ENCODE measurements around the gene IGF2BP2.
"Not testable (repeated sequence)": the region's sequence is repeated elsewhere in the genome, so short reads cannot be mapped to it uniquely, and the experiment has no call there.

The IGF2BP2 gene

DNA sequence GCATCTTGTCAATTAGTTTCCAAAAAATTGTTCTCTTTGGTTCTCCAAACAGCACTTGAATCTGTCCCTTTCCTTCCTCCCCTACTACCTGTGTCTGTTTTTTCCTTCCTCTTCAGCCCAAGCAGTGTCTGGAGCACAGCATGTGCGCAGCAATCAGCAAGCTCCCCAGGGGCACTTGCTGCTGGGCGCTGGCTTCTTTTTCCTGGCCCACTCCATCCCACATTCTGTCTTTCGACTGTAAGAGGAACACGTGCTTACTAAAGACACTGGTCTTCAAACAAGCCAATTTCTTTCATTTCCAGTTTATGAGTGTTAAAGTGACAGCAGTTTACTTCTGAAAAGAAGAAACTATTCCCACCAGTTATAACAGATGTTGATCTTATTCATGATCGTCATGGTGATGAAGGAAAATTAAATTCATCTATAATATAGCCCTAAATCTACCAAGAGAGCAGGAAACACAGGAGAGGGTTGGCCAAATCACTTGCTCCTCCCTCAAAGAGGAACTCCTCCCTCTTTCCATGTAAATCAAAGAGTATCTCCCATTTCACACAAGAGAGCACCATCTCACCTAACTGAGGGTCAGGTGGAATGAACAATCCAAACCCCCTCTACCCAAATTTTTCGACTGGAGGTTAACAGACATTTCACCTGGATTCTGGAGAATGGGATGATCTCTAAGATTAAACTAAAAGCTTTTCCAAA, 115.4 kb downstream of the IGF2BP2 start:
- no peak for DNase-seq

DNA sequence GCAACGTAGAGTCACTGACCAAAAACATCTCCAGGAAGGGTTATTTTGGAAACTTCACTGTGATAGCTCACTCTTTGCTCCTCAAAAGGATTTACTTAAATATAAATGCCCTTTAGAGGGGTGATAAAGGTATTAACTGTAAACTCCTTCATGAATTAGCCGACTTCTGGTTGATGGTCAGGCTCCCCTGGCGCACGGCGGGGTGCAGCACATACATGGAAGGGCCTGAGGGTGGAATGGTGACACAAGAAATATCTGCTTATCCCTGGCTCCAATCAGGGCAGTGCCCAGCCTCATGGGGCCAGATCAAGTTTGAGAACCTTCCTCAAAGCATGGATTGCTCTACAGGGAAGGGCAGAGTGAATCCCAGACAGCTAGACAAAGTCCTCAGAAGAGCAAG, 116.5 kb downstream of the IGF2BP2 start:
- DNase-seq: no peak

DNA sequence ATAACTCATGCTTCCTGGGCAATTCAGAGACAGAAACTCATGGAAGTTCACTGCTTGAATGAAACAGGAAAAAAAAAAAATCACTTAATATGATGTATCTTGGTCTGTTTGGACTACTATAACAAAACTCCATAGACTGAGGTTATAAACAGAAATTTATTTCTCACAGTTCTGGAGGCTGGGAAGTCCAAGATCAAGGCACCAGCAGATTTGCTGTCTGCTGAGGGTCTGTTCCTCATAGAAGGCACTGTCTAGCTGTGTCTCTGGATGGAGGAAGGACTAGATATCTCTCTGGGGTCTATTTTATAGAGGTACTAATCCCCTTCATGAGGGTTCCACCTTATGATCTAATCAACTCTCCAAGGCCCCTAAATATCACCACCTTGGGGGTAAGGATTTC, 119.3 kb downstream of the IGF2BP2 start:
- no peak for DNase-seq

DNA sequence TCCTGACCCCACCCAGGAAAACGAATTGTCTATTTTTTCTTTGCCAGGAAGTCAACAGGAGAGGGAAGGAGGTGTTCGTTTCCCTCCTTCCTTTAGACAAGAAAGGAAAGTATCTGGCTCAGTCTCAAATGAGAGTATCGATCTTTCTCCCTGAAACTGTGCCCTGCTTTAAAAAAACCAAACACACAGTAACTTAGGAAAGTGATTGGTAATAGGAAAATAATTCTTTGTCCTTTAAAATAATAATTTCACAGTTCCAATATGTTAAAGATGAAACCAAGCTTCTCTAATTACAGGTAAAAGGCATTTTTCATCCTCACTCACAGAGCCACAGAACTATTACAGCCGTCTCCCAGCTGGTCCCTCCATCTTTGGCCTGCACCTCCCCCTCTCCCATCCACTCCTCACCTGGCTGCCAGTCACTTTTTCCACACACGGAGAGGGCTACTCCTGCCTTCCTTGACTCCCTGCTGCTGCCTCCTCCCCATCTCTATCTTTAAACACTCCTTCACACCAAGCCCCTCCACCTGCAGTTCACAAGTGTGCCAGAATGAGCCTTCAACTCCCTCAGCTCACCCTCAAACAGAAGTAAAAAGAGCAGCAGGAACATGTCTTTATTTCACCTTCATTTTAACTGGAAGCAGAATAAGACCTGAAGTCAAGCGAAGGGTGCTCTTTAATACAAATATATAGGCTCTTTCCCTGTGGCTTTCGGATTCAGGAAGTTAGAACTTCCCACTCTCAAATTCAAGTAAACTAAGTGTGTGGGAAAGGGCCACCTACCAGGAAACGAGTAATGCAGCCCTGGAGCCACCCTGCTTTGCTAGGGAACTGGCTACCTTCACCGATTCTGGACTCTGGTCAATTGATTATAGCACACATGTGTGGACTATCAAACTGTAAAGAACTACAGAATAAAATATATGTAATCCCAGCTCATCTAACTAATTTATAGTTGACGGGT, 122.3 kb downstream of the IGF2BP2 start:
- no peak for DNase-seq

DNA sequence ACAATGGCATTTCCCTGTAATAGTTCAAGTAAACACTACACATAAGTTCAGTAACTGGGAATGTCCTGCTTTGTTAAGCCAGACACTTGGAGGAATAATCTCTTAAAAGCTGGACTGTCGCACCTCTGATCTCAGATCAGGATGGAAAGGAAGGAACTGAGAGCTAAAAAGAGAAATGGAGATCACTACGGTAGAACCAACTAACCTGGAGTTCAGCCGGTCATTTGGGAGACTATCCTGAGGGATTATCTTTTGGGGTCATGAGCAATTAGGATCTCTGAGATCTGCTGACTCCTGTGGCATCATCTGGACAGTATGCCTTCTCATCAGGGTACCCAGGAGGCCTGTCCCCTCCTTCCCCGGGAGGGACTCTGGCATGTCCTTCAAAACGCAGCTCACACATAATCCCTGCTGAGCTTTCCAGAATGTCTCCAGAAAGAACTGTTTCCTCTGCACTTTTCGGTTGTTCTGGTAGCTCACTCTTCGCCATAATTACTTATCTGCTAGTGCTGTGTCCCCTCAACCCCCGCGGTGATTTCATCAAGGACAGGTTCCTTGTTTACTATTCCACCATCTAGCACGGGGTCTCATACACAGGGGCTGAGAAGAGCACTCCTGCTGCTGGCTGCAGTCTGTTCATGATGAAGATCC, 123.1 kb downstream of the IGF2BP2 start:
- no peak for DNase-seq

DNA sequence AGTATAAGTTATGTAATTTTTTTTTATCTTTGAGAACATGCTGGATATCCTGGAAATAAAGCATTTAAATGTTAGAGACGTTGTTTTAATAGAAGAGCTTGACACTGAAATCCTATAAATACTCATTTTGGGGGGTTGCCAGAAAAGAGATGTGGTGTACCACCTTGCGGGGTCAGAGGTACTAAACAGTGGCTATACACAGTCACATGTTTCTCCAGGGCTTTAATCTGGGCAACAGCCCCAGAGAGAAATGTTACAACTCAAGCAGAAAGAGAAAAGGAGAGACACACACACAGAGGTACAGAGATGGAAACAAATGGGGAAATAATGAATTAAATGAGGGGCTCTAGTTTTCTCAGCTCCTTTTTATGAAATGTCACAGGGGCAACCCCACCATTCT, 124.9 kb downstream of the IGF2BP2 start:
- DNase-seq: no peak

DNA sequence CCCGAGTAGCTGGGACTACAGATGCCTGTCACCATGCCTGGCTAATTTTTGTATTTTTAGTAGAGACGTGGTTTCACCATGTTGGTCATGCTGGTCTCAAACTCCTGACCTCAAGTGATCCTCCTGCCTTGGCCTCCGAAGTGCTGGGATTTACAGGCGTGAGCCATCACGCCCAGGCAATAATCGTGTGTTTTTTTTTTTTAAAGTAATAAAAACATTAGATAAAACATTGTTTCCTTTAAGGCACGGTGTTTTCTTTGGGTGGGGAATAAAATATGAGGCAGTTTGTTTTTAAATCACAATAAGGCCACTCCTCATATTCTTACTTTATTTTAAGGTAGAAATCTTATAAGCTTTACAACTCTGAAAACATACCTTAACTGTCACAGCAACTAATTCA, 127.6 kb downstream of the IGF2BP2 start:
- not testable (repeated sequence) for DNase-seq

DNA sequence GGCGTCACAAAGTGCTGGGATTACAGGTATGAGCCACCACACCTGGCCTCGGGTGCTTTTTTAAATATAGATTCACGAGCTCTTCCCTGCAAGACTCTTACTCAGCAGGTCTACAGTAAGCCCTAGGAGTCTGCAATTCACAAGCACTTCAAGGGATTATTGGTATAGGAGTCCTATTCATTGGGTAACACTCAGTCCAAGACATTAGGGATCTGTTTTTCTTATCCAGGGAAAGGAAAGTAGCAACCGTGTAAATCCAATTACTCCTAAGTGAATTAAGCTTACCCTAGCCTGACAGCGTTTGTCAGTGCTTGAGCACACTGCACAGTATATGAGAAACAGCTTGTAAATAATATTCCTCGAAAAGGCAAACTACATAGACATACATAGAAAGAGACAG, 128.8 kb downstream of the IGF2BP2 start:
- DNase-seq: no peak

DNA sequence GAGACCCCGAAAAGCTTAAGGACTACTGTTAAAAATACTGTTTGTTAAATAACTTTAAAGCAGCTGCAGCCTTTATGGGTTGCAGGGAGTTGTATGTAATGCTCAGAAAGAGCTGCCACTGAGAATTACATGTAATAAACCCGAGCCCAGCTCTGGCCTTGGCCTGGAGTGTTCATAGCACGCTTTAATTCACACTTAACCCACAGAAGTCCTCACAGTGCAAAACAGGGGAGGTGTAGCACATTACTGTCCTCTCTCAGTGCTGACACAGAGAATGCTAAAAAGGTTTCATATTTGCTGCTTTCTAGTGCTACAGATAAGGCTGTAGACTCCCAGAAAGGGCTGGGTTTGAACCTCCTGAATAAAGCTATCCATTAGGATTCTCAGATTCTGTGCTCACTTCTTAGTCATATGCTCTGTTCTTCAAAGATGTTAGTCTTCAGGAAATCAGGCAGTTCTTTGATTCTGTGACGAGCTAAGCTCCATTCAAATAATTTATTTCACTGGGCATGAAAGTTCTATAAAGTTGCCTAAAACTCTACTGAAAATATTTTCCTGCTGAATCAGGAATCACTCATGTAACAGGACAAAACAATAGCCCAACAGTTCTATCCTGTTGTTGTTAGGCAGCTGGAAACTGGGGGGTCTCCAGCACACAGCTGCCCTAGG, 130.7 kb downstream of the IGF2BP2 start:
- no peak for DNase-seq

DNA sequence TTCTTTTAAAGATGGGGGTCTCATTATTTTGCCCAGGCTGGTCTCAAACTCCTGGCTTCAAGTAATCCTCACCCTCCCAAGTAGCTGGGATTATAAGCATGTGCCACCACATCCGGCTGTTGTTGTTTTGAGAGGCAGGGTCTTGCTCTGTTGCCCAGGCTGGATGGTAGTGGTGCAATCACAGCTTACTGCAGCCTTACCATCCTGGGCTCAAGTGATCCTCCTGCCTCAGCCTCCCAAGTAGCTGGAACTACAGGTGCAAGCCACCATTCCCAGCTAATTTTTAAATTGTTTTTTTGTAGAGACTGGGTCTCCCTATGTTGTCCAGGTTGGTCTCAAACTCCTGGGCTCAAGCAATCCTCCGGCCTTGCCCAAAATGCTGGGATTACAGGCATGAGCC, 133.2 kb downstream of the IGF2BP2 start:
- no peak for DNase-seq

DNA sequence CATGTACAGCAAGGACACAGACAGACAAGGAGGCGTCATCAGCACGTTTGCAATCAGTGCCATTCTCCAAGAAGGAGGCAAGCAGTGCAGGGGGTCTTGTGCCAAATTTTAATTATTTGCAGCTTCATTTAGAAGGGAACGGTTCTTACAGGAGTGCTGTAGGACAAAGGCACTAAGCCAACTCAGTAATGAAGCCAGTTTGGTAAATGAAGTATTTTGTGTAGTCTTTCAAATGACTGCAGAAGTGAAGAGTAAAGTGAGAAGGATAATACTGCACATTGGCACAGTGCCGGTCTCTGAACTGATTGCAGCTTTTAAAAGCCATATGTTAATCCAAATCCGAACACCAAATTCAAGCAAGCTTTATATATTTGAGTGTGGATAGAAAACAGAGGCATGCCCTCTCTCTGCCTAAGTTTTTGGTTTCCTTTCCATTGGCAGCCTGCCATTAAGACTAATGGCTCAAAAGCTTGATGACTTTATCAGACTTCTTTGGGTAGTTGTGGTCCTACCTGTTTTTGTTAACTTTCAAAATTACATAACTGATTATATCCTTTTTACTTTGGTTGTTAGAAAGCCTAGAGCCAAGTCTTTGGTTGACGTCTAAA, 137.5 kb downstream of the IGF2BP2 start:
- no peak for DNase-seq

DNA sequence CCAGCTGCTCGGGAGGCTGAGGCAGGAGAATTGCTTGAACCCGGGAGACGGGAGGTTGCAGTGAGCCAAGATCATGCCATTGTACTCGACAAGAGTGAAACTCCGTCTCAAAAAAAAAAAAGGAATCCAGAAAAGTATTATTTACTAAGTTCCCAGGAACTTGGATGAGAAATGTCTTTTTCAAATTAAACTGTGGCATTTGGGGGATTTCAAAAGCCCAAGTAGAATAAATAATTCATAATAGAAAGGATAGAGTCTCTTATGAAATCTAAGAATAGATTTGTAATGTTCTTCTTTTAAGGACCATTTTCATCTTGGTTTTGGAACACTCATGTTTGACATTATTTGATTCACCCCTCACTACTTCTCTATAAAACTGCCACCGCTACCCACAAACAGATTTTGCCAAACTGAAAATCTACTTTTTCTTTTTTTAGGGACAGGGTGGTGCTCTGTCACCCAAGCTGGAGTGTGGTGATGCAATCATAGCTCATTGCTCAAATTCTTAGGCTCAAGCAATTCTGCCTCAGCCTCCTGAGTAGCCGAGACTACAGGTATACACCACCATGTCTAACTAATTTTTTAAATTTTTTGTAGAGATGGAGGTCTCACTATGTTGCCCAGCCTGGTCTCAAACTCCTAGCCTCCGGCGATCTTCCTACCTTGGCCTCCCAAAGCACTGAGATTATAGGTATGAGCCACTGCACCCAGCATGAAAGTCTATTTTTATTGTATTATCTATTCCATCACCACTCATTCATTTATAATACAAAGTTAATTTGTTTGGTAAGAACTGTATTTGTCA, 139.4 kb downstream of the IGF2BP2 start:
- no peak for DNase-seq

DNA sequence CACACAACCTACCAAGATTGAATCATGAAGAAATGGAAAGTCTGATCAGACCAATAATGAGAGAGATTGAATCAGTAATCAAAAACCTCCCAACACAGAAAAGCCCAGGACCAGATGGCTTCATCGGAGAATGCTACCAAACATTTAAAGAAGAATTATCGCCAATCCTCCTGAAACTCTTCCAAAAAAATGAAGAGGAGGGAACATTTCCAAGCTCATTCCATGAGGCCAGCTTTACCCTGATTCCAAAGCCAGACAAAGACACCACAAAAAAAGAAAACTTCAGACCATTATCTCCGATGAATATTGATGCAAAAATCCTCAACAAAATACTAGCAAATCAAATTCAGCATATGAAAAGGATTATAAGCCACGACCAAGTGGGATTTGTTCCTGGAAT, 144.6 kb downstream of the IGF2BP2 start:
- no peak for DNase-seq

DNA sequence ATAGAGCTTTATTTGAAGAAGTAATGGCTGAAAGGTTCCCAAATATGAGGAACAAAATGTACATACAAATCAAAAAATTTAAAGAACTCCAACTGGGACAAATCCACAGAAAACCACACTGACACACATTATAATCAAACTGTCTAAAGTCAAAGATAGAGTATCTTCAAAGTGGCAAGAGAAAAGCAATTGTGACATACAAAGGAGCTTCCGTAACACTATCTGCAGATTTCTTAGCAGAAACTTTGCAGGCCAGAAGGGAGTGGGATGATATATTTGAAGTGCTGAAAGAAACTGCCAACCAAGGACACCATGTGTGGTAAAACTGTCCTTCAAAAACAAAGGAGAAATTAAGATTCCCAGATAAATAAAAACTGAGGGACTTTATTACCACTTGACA, 146.8 kb downstream of the IGF2BP2 start:
- no peak for DNase-seq

DNA sequence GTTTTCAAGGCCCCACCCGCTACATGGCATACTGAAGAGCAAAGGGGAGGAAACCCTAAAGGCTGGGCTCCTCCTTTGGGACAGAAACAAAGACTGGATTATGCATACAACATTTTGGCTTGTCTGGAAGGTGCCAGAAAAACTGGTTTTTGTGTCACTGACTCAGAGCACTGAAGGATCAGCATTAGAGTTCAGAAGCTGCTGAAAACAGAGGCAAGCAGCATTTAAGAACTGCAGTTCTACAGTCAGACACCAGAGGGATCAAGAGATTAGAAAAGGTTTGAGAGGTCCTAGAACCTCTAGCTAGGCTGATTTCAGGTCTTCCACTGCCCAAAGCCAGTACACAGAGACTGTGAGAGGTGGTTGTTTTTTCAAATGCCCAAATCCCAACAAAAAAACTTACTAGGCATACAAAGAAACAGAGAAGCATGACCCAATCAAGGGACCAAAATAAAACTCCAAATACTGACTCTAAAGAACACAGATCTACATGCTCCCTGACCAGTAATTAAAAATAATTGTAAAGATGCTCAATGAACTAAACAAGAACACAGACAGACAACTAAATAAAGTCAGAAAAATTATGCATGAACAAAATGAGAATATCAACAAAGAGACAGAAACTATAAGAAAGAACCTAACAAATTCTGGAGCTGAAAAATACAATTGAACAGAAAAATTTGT, 147.6 kb downstream of the IGF2BP2 start:
- DNase-seq: peak; percentile 82

DNA sequence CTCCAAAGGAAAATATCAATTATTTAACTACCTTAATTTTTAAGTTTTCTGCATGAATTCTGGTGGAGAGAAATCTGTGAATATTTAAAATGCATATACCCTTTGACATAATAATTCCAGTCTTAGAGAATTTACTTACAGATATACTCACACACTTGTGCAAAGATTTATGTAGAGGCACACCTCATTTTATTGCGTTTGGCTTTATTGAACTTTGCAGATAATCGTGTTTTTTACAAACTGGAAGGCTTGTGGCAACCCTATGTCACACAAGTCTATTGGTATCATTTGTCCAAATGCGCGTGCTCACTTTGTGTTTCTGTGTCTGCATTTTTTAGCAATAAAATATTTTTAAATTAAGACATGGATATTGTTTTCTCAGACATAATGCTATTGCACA, 157.3 kb downstream of the IGF2BP2 start:
- DNase-seq: no peak

DNA sequence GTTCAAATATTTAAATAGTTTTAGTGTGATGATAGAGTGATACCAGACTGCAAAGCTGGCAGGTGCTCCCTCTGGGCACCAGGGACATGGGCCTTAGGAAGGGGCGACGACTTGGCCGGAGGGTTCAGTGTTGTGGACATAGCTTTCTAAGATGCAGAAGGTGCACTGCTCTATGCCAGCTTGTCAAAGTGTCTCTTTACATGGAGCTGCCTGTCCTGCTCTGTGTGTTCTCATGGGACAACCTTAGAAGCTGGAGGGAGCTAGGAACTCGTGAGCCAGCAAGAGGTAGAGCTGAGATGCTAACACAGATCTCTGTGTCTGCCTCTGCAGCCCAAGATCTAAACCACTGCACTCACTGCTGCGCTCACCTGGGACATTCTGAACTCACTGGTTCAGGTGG, 160.9 kb downstream of the IGF2BP2 start:
- DNase-seq: no peak

DNA sequence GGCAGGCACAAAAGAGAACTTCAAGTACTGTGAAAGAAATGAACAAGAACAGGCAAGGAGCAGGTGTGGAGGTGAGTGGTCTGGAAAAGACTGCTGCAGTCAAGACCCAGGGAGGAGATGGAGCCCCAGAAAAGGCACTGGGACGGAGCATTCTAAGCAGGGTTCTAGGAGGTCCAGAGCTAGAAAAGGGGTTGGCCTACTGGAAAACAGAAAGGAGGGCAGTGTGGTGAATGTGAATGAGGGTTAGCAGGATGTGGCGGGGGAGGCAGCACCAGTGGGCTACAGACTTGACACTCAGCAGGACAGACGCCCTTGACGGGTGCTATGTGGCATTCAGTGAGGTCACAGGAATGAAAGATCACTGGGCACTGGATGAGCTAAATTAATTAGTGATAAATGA, 163.1 kb downstream of the IGF2BP2 start:
- no peak for DNase-seq

DNA sequence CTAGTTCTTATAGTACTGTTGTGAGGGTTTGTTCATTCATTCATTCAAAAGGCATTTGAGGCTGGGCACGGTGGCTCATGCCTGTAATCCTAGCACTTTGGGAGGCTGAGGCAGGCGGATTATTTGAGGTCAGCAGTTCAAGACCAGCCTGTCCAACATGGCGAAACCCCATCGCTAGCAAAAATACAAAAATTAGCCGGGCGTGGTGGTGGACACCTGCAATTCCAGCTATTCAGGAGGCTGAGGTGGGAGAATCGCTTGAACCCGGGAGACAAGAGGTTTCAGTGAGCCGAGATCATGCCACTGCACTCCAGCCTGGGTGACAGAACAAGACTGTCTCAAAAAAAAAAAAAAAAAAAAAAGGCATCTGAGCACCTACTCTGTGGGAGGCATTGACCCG, 163.5 kb downstream of the IGF2BP2 start:
- DNase-seq: not testable (repeated sequence)

DNA sequence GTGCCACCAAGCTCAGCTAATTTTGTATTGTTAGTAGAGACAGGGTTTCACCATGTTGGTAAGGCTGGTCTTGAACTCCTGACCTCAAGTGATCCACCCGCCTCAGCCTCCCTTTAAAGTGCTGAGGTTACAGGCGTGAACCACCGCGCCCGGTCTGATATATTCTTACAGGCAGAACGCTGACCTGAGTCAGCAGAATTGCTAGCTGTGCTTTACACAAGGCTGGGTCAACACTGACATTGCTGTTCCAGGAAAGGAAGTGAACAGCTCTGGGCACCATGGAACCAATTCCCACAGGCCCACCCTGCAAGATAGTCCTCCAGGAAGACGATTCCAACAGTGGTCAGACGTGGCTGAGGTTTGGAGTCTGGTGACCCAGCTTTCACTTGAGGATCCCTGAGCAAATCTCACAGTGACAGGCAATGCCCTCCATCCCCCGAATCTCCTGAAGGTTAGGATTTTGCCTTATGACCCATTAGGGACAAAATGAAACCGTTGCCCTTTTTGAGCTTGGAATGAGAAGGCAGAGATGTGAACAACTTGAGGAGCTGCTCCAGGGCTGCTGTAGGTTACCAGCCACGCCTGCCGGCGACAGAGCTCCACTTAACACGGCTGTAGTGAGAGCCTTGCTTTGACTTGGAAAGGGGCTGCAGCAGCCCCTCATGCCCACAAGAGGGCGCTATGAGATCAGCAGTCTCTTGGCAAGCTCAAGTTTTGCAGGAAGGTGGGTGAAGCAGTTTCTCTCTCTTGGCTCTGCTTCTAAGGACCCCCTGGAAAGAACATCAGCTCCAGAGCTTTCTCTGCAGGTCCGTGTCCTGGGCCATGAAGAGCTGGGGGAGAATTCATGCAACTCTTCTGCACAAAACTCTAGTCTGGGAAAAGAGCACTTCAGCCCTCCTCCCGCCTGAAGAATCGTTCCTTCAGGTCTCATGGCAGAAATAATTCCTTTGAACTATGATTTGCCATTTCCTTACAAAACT, 164.6 kb downstream of the IGF2BP2 start:
- peak; percentile 93 for DNase-seq

Data from islet precursor cell (in vitro differentiated cells).